Endothelial cell of umbilical vein (primary cell): Measurements from ENCODE around the gene SMPX. TPM values are rescaled to one million over a fixed set of nuclear protein-coding genes. Genes with fewer than 3 reads are reported as not detected.

ENCODE experiments used
- BruUV-seq: library from RNA; stranded (reverse); fragments of 400-500 nt; replicated peaks from 2 replicates; lab custom pipeline; 2021; lab: Mats Ljungman, UMichigan
- CTCF ChIA-PET: fragments of 300-600, 350-600 bp; sonication (Branson Sonifier 250); formaldehyde crosslinking; loops from one replicate; lab custom pipeline; 2021; ENCODE audit warnings: antibody characterized with exemption, inconsistent platforms; lab: Charles Lee
- POLR2A ChIA-PET: fragments of 300-600, 350-600 bp; sonication (Branson Sonifier 250); formaldehyde crosslinking; loops from one replicate; lab custom pipeline; 2021; ENCODE audit warnings: antibody characterized with exemption, inconsistent platforms; lab: Charles Lee
- DNase-seq: peaks from one replicate; pipeline ENCODE4 v3.0.0-alpha.2; 2011; ENCODE audit warnings: low read depth, low spot score
- FAIRE-seq: peaks from 2 replicates; lab custom pipeline; 2011; peaks lifted over from hg19 to GRCh38; lab: Jason Lieb, UNC
- H2AFZ ChIP-seq: 2 replicates; pipeline ENCODE4 v1.6.0; 2012; ENCODE audit warnings: low read depth, low read length, control low read depth, inconsistent platforms
- H3K27ac ChIP-seq: 2 replicates; pipeline ENCODE4 v1.5.1; 2011; ENCODE audit warnings: low read depth, mild to moderate bottlenecking, control low read depth, low read length, moderate library complexity; ENCODE audit not compliant: insufficient read depth
- H3K27me3 ChIP-seq, 2 experiments: 2 replicates each; pipeline versions ENCODE4 v1.6.0 to v1.6.1; 2011; ENCODE audit warnings: low read length in 2 of 2, mixed read lengths in 1 of 2; ENCODE audit not compliant: control insufficient read depth in 2 of 2, insufficient read depth in 2 of 2
- H3K36me3 ChIP-seq, 2 experiments: 2 replicates in 1 of 2; 3 replicates in 1 of 2; pipeline ENCODE4 v1.5.1; 2011; ENCODE audit warnings: low read length in 2 of 2, mild to moderate bottlenecking in 1 of 2, moderate library complexity in 1 of 2; ENCODE audit not compliant: control insufficient read depth in 2 of 2, insufficient read depth in 2 of 2; ENCODE audit errors: extremely low read depth in 1 of 2
- H3K4me1 ChIP-seq: 3 replicates; pipeline ENCODE4 v1.5.1; 2011; ENCODE audit warnings: mild to moderate bottlenecking, low read length; ENCODE audit not compliant: control insufficient read depth, insufficient read depth; ENCODE audit errors: extremely low read depth
- H3K4me2 ChIP-seq: 2 replicates; pipeline ENCODE4 v1.6.1; 2011; ENCODE audit warnings: low read length, control low read depth, mixed read lengths; ENCODE audit not compliant: insufficient read depth
- H3K4me3 ChIP-seq, 3 experiments: fragments of 200-600 bp in 1 of 3; sonication (generic), shearing (Covaris generic) in 1 of 3; replicated peaks in 1 of 3; 2 replicates each; pipeline ENCODE4 v1.5.1; 2011 to 2016; ENCODE audit warnings: control low read depth in 3 of 3, low read length in 3 of 3, mild to moderate bottlenecking in 2 of 3, inconsistent platforms in 1 of 3, low read depth in 1 of 3, moderate library complexity in 1 of 3; ENCODE audit not compliant: insufficient read depth in 1 of 3
- H3K79me2 ChIP-seq: 2 replicates; pipeline ENCODE4 v1.6.0; 2012; ENCODE audit warnings: low read length, inconsistent platforms; ENCODE audit not compliant: control insufficient read depth, insufficient read depth
- H3K9ac ChIP-seq: replicated peaks from 2 replicates; pipeline ENCODE3; 2011; ENCODE audit warnings: low read length, control low read depth; ENCODE audit not compliant: insufficient read depth; ENCODE audit errors: extremely low read depth
- H3K9me1 ChIP-seq: replicated peaks from 3 replicates; pipeline ENCODE4 v1.6.0; 2011; ENCODE audit warnings: mild to moderate bottlenecking, low read length; ENCODE audit not compliant: control insufficient read depth, insufficient read depth; ENCODE audit errors: extremely low read depth
- H3K9me3 ChIP-seq: replicated peaks from 2 replicates; pipeline ENCODE4 v1.5.1; 2012; ENCODE audit warnings: low read length, inconsistent platforms; ENCODE audit not compliant: control insufficient read depth, insufficient read depth
- H4K20me1 ChIP-seq: replicated peaks from 2 replicates; pipeline ENCODE3; 2011; ENCODE audit warnings: mild to moderate bottlenecking, low read length; ENCODE audit not compliant: control insufficient read depth, insufficient read depth; ENCODE audit errors: extremely low read depth
- CTCF ChIP-seq, 2 donors: IDR thresholded peaks; 1 replicate in 1 of 2; 2 replicates in 1 of 2; pipeline ENCODE4 v1.5.1; 2011; ENCODE audit warnings: low read length in 2 of 2, mild to moderate bottlenecking in 2 of 2, moderate library complexity in 2 of 2, control low read depth in 1 of 2, inconsistent platforms in 1 of 2, low read depth in 1 of 2; ENCODE audit not compliant: insufficient read depth in 1 of 2; ENCODE audit errors: extremely low read depth in 1 of 2
- EZH2 ChIP-seq: IDR thresholded peaks from 2 replicates; pipeline ENCODE4 v1.6.1; 2012; ENCODE audit warnings: borderline replicate concordance, low read depth, mild to moderate bottlenecking, moderate library complexity, low read length, inconsistent platforms; ENCODE audit not compliant: severe bottlenecking
- FOS ChIP-seq: IDR thresholded peaks from 2 replicates; pipeline ENCODE4 v1.6.1; 2011; ENCODE audit warnings: mild to moderate bottlenecking, low read length, moderate library complexity, borderline replicate concordance; ENCODE audit not compliant: insufficient read depth
- GATA2 ChIP-seq: IDR thresholded peaks from 2 replicates; pipeline ENCODE4 v1.7.0; 2011; ENCODE audit warnings: low read depth, mild to moderate bottlenecking, moderate library complexity, mixed read lengths, low read length; ENCODE audit not compliant: insufficient read length, insufficient read depth
- JUN ChIP-seq: IDR thresholded peaks from 2 replicates; pipeline ENCODE4 v1.6.1; 2011; ENCODE audit warnings: borderline replicate concordance, low read depth; ENCODE audit not compliant: insufficient read length, insufficient read depth
- MAX ChIP-seq: IDR thresholded peaks from 2 replicates; pipeline ENCODE4 v1.6.1; 2011; ENCODE audit not compliant: insufficient read depth, insufficient read length
- MYC ChIP-seq: IDR thresholded peaks from one replicate; pipeline ENCODE4 v1.6.1; 2011; ENCODE audit warnings: mild to moderate bottlenecking, low read depth, low read length
- POLR2A ChIP-seq: IDR thresholded peaks from 2 replicates; pipeline ENCODE4 v1.6.1; 2012; ENCODE audit warnings: low read depth, mild to moderate bottlenecking, control low read depth, low read length
- POLR2AphosphoS5 ChIP-seq: IDR thresholded peaks from 2 replicates; pipeline ENCODE4 v1.6.1; 2012; ENCODE audit warnings: low read depth, mild to moderate bottlenecking, control low read depth, low read length, moderate library complexity; ENCODE audit not compliant: insufficient read depth
- dilution Hi-C: fragments of 300-500 bp; cut with MboI; formaldehyde crosslinking; loops from one replicate; pipeline ENCODE4 v1.15.0; 2019; ENCODE audit warnings: low sequenced_read_pairs; ENCODE audit not compliant: extremely low pct_ligation_motif_present
- intact Hi-C: fragments of 100-400 bp; cut with micrococcal nuclease; formaldehyde crosslinking; loops from one replicate; pipeline ENCODE4 v1.10.0; 2022
- polyA plus RNA-seq, 4 experiments: library from polyadenylated mRNA; depleted of rRNA in 3 of 4; stranded (reverse) in 3 of 4; unstranded in 1 of 4; fragments of >200 nt; gene quantifications; 2 replicates each; pipeline versions ENCODE4 v1.2.1 to v1.2.3, GENCODE V29; 2011 to 2012; ENCODE audit warnings: missing spikeins in 1 of 4
- total RNA-seq: library from RNA; stranded (reverse); gene quantifications from 2 replicates; pipeline ENCODE4 v1.2.3, GENCODE V29; 2021

The SMPX gene
- total and polyA plus RNA-seq, 2 donors (not counting 3 experiments of a cell fraction or from before 2014, with no cell fraction given) = not detected

GRCh38 chrX:21728276-21728968 lies 29.5 kb downstream of the SMPX start:
- Histone ChIP-seq H3K9ac (no peak overlapping the region), H3K36me3 (no peaks in the 10 kb centered on the region), H3K79me2 (no peaks in the 10 kb centered on the region), H3K4me3 (no peak overlapping the region), H3K4me1 (no peaks in the 10 kb centered on the region), H3K27ac (no peak overlapping the region), H3K27me3 (no peaks in the 10 kb centered on the region), H3K9me1 (no peaks in the 10 kb centered on the region), H3K4me2 (no peak overlapping the region), H3K9me3 (no peaks in the 10 kb centered on the region), H4K20me1 (no peaks in the 10 kb centered on the region), H2AFZ (no peak overlapping the region)
- CTCF ChIA-PET = no interaction called here
- dilution Hi-C loops (no loop called here), intact Hi-C loops (no loop called here)
- DNase-seq = no peak
- TF ChIP-seq POLR2A (no peak), POLR2AphosphoS5 (no peak), GATA2 (no peak), CTCF (IDR thresholded peaks at IDR 0.05; ENCODE audit: extremely low read depth in 1 of 2, insufficient read depth in 1 of 2, low read depth in 1 of 2, low read length in 2 of 2) (no peak), FOS (no peak), MAX (no peak), MYC (no peak), JUN (no peak), EZH2 (no peak)
- POLR2A ChIA-PET = no interaction called here
- BruUV-seq = no TSS peak
- no peak for FAIRE-seq
